ENCODE results near the gene TRIM14. TPM values are rescaled to one million over a fixed set of nuclear protein-coding genes. Genes with fewer than 3 reads are reported as not detected.
A peak's percentile ranks its signal among the peaks of the same experiment; 100 is the strongest.

TRIM14 gene
- total RNA-seq, 1 experiment from 2014 or later: 34.5 TPM

DNA sequence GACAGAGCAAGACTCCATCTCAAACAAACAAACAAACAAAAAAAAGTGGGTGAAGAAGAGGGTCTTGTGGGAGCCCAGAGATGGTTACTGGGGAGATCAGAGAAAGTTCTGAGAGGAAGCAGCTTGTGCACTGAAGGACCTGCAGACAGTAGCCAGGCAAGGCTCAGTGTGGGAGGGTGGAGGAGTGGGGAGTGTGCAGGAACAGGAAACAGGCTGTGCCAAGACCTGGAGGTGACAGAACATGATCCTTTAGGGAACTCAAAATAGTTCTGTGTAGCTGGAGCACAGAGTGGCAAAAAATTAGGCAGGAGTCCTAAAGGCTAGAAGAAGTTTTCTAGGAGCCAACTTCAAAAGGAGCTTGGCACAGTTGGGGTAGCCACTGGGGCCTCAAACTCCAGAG is 81.7 kb downstream of the TRIM14 start:
- BruUV-seq (replicated peaks): no TSS peak
- ChIA-PET CTCF (no interaction called here), POLR2A (no interaction called here)
- Mint-ChIP-seq H3K27ac (ENCODE audit: unreplicated experiment) (no peak overlapping the region), H3K27me3 (ENCODE audit: insufficient read depth, unreplicated experiment) (peaks cover 6% of the 10 kb centered on the region), H3K4me1 (ENCODE audit: low read depth, unreplicated experiment) (no peaks in the 10 kb centered on the region), H3K4me3 (ENCODE audit: unreplicated experiment) (no peak overlapping the region), H3K9me3 (ENCODE audit: unreplicated experiment) (no peaks in the 10 kb centered on the region), H3K36me3 (ENCODE audit: insufficient read depth, unreplicated experiment) (no peaks in the 10 kb centered on the region)
- TF ChIP-seq, protein P1, sequence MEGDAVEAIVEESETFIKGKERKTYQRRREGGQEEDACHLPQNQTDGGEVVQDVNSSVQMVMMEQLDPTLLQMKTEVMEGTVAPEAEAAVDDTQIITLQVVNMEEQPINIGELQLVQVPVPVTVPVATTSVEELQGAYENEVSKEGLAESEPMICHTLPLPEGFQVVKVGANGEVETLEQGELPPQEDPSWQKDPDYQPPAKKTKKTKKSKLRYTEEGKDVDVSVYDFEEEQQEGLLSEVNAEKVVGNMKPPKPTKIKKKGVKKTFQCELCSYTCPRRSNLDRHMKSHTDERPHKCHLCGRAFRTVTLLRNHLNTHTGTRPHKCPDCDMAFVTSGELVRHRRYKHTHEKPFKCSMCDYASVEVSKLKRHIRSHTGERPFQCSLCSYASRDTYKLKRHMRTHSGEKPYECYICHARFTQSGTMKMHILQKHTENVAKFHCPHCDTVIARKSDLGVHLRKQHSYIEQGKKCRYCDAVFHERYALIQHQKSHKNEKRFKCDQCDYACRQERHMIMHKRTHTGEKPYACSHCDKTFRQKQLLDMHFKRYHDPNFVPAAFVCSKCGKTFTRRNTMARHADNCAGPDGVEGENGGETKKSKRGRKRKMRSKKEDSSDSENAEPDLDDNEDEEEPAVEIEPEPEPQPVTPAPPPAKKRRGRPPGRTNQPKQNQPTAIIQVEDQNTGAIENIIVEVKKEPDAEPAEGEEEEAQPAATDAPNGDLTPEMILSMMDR (IDR thresholded peaks at IDR 0.05; ENCODE audit: insufficient read depth in 1 of 2, low read depth in 1 of 2, low read length in 1 of 2, severe bottlenecking in 1 of 2, unreplicated experiment in 1 of 2): no peak
- DNase-seq: no peak
- H3K9me3 ChIP-seq: no peaks in the 10 kb centered on the region
- intact Hi-C loops (cut with micrococcal nuclease; ENCODE audit: unreplicated experiment): no loop called here
- no peak overlapping the region for H3K4me3 ChIP-seq (ENCODE audit: low read depth, low read length)
- no peaks in the 10 kb centered on the region for H3K27me3 ChIP-seq (replicated peaks; ENCODE audit: control insufficient read depth, insufficient read depth, low read length)
- H3K4me1 ChIP-seq: no peaks in the 10 kb centered on the region
- H3K36me3 ChIP-seq (ENCODE audit: control insufficient read depth, insufficient read depth, low read length): no peaks in the 10 kb centered on the region

DNA sequence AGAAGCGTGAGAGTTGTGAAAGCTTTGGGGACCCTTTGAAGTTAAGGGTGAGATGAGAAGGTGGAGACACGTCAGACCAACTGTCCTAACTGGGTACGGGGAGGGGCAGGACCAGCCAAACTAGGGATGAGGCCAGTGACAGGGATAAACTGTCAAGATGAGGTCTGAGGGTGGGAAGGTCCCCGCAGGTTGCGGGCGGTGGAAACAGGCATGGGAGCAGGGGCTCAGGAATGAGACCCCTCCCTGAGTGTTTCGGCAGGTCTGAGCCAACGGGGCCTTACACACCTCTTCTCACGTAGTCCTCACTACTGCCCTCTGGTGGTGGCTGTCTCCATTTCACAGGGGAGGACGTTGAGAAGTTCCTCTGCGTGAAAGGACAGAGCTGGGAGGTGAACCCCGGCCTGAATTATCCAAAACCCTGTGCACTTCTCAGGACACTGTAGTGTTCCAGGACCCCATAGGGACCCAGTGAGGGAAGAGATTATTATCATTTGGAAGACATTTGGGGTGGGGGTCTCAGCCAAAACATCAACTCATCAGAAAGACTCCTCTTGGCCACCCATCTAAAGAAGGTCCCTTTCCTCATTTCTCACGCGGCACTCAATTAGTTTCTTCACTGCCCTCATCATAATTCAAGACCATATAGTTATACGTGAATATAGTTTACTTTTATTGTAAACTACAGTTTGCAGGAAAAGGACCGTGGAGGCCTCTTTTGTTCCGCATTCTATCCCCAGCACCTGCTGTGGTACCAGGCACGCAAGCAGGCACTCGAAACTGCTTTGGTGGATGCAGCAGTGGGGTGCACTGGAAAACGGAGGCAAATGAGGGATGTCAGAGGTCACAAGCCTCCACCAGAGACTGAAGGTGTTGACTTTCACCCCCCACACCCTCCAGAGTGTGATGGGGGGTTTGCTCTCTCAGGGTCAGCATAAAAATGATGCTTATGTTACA is 84.2 kb downstream of the TRIM14 start:
- Mint-ChIP-seq H3K4me3 (ENCODE audit: unreplicated experiment) (no peak overlapping the region), H3K4me1 (ENCODE audit: low read depth, unreplicated experiment) (no peaks in the 10 kb centered on the region), H3K36me3 (ENCODE audit: insufficient read depth, unreplicated experiment) (no peaks in the 10 kb centered on the region), H3K9me3 (ENCODE audit: unreplicated experiment) (no peaks in the 10 kb centered on the region), H3K27ac (ENCODE audit: unreplicated experiment) (no peak overlapping the region), H3K27me3 (ENCODE audit: insufficient read depth, unreplicated experiment) (peaks cover 2% of the 10 kb centered on the region)
- ChIA-PET POLR2A (no interaction called here), CTCF (interaction anchor here (0.6 to 1.0 kb wide), 6 partner anchors 9 to 112 kb away, joined by 3 to 16 read pairs (median 4); partner anchors contain the start of genes ANP32B, NANS and TRMO)
- BruUV-seq (replicated peaks): no TSS peak
- H3K4me3 ChIP-seq (ENCODE audit: low read depth, low read length): no peak overlapping the region
- intact Hi-C loops (cut with micrococcal nuclease; ENCODE audit: unreplicated experiment): loop anchor here (1.0 kb wide), 1 partner anchor 112 kb away; no protein-coding TSS in a partner anchor
- peak; percentile 81 to 83 for DNase-seq
- TF ChIP-seq, protein P1 (IDR thresholded peaks at IDR 0.05; ENCODE audit: insufficient read depth in 1 of 2, low read depth in 1 of 2, low read length in 1 of 2, severe bottlenecking in 1 of 2, unreplicated experiment in 1 of 2): peak; percentile 68 to 72
- H3K36me3 ChIP-seq (ENCODE audit: control insufficient read depth, insufficient read depth, low read length): no peaks in the 10 kb centered on the region
- H3K9me3 ChIP-seq: no peaks in the 10 kb centered on the region
- H3K27me3 ChIP-seq (replicated peaks; ENCODE audit: control insufficient read depth, insufficient read depth, low read length): no peaks in the 10 kb centered on the region
- no peaks in the 10 kb centered on the region for H3K4me1 ChIP-seq

DNA sequence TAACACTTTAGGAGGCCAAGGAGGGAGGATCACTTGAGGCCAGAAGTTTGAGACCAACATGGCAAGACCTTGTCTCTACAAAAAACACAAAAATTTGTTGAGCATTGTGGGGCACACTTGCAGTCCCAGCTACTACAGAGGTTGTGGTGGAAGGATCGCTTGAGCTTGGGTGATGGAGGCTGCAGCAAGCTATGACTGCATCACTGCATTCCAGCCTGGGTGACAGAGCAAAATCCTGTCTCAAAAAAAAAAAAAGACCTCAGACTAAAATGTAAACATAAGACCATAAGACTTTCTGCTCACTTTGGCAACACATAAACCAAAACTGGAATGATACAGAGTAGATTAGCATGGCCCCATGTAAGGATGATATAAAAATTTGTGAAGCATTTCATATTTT is 87.1 kb downstream of the TRIM14 start:
- Mint-ChIP-seq H3K9me3 (ENCODE audit: unreplicated experiment) (no peaks in the 10 kb centered on the region), H3K4me3 (ENCODE audit: unreplicated experiment) (no peak overlapping the region), H3K36me3 (ENCODE audit: insufficient read depth, unreplicated experiment) (no peaks in the 10 kb centered on the region), H3K27ac (ENCODE audit: unreplicated experiment) (no peak overlapping the region), H3K27me3 (ENCODE audit: insufficient read depth, unreplicated experiment) (peaks cover 2% of the 10 kb centered on the region), H3K4me1 (ENCODE audit: low read depth, unreplicated experiment) (no peaks in the 10 kb centered on the region)
- CTCF ChIA-PET: no interaction called here
- DNase-seq: no peak
- Histone ChIP-seq H3K4me1 (no peaks in the 10 kb centered on the region), H3K36me3 (ENCODE audit: control insufficient read depth, insufficient read depth, low read length) (no peaks in the 10 kb centered on the region), H3K9me3 (no peaks in the 10 kb centered on the region), H3K27me3 (replicated peaks; ENCODE audit: control insufficient read depth, insufficient read depth, low read length) (no peaks in the 10 kb centered on the region), H3K4me3 (ENCODE audit: low read depth, low read length) (no peak overlapping the region)
- intact Hi-C loops (cut with micrococcal nuclease; ENCODE audit: unreplicated experiment): no loop called here
- POLR2A ChIA-PET: interaction anchor here (0.6 to 0.7 kb wide), 2 partner anchors 10 to 85 kb away, joined by 3 to 5 read pairs; no protein-coding TSS in a partner anchor
- BruUV-seq (replicated peaks): no TSS peak
- TF ChIP-seq, protein P1 (IDR thresholded peaks at IDR 0.05; ENCODE audit: insufficient read depth in 1 of 2, low read depth in 1 of 2, low read length in 1 of 2, severe bottlenecking in 1 of 2, unreplicated experiment in 1 of 2): no peak

All from Caco-2 (cell line).